GM18951 (cell line): ENCODE data around the gene STXBP5L.
"Not testable (repeated sequence)": the region's sequence is repeated elsewhere in the genome, so short reads cannot be mapped to it uniquely, and the experiment has no call there.

Experiments used
- POLR2A ChIP-seq: IDR thresholded peaks from 4 replicates; pipeline ENCODE4 v1.6.1; 2011; ENCODE audit warnings: mild to moderate bottlenecking; ENCODE audit not compliant: insufficient read length, insufficient read depth; ENCODE audit errors: extremely low read depth
- in situ Hi-C: fragments of 300-500 bp; cut with MboI; formaldehyde crosslinking; loops from one replicate; pipeline ENCODE4 v1.12.0; 2022; ENCODE audit warnings: low sequenced_read_pairs, mixed read lengths, inconsistent platforms; ENCODE audit not compliant: unreplicated experiment

The STXBP5L gene

DNA sequence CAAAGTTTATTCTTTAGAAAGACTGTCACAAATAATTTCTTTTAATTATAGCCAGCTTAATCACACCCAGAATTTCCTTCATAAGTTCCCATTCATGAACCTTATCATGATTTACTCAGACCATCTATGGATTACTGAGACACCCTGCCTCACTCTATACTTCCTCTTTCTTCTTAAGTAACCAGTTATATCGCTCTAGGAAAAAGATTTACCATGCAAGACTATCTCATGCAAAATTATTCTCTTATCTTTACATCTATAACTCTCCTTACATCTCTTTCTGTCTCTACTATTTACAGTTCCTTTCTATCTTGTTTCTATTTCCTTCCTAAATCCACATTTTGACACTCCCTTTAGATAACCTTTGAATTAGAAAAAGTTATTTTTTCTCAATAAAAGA is 321.0 kb downstream of the STXBP5L start:
- TF ChIP-seq POLR2A, result no peak
- in situ Hi-C loops, result no loop called here

DNA sequence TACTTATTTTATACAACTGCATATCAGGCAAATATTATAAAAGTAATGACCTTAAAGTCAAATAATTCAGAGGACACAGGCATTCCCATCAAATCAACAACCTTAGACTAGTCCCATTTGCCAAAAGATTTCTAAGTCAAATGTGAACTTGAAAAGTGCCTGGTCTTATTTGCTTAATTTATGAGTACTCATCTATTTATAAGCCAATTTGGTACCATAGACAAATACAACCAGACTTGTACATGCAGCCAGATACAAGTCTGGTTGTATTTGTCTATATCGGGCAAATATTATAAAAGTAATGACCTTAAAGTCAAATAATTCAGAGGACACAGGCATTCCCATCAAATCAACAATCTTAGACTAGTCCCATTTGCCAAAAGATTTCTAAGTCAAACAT is 322.2 kb downstream of the STXBP5L start:
- in situ Hi-C loops, result not testable (repeated sequence)

GRCh38 chr3:121231872-121232271 is 323.9 kb downstream of the STXBP5L start:
- in situ Hi-C loops, result no loop called here
- no peak for TF ChIP-seq POLR2A

- in situ Hi-C loops, result no loop called here
- TF ChIP-seq POLR2A, result no peak
Measured at GRCh38 chr3:121232309-121233225, 324.6 kb downstream of the STXBP5L start.

DNA sequence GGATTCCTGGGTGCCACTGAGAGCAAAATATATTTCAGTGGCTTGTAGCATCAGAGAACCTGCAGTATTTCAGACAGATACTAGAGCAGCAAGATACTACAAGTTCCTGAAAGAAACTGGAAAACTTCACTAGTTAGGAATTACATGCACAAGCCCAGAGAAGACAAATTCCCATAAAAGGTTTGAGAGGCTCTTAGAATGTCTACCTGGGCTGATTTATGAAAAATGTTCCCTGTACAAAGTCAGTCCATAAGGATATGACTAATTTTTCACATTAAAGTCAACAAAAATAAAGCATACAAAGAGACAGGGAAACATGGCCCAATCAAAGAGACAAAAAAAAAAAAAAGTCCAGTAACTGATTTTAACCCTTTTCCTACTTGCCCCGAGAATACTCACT is 335.2 kb downstream of the STXBP5L start:
- in situ Hi-C loops, result no loop called here
- TF ChIP-seq POLR2A, result no peak

DNA sequence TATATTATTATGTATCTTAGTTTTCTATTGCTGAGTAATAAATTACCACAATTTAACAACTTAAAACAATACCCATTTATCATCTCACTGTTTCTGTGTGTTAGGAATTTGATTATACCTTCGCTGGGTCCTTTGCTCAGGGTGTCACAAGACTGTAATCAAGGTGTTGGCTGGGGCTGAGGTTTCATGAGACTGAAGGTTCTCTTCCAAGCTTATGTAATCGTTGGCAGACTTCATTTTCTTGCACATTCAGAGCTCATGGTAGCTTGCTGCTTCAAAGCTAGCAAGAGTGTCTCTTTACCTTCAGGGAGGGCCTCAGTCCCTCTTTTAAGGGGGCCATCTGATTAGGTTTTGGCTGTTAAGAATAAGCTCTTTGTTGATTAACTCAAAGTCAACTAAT is 344.7 kb downstream of the STXBP5L start:
- no peak for TF ChIP-seq POLR2A
- in situ Hi-C loops, result no loop called here

GRCh38 chr3:121269389-121269788 is 361.4 kb downstream of the STXBP5L start:
- in situ Hi-C loops, result no loop called here
- TF ChIP-seq POLR2A, result no peak

- in situ Hi-C loops, result no loop called here
- no peak for TF ChIP-seq POLR2A
Measured at GRCh38 chr3:121274411-121274810, 366.4 kb downstream of the STXBP5L start.

GRCh38 chr3:121295452-121295851 is 387.4 kb downstream of the STXBP5L start:
- TF ChIP-seq POLR2A, result no peak
- in situ Hi-C loops, result no loop called here

- TF ChIP-seq POLR2A, result no peak
- in situ Hi-C loops, result no loop called here
Measured at GRCh38 chr3:121295979-121296378, 388.0 kb downstream of the STXBP5L start.

GRCh38 chr3:121324320-121324719 is 416.3 kb downstream of the STXBP5L start:
- in situ Hi-C loops, result no loop called here
- TF ChIP-seq POLR2A, result no peak

- no peak for TF ChIP-seq POLR2A
- in situ Hi-C loops, result no loop called here
Measured at GRCh38 chr3:121330118-121330517, 422.1 kb downstream of the STXBP5L start.

DNA sequence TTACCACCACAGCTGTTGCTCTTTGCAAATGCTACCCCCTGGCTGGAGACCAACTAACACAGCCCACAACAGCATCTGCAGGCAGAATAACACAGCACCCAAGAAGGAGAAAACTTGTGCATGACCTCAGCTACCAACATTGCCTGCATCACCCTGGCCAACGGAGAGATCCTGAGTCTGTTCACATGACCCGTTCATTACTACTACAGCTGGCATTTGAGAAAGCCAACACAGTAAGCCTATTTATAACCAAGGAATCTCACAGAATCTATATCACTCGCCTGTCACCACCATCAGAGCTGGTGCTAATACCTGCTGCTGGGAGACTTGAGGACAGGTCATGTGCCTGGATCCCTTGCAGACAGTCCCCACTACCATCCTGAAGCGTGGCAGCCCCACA is 422.6 kb downstream of the STXBP5L start:
- TF ChIP-seq POLR2A, result no peak
- in situ Hi-C loops, result no loop called here

DNA sequence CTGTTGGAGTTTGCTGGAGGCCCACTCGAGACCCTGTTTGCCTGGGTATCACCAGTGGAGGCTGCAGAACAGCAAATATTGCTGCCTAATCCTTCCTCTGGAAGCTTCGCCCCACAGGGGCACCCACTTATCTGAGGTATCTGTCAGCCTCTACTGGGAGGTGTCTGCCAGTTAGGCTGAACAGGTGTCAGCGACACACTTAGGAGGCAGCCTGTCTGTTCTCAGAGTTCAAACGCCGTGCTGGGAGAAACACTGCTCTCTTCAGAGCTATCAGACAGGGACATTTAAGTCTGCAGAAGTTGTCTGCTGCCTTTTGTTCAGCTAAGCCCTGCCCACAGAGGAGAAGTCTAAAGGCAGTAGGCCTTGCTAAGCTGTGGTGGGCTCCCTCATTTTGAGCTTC is 448.0 kb downstream of the STXBP5L start:
- in situ Hi-C loops, result not testable (repeated sequence)
